SK-N-SH treated with all-trans-retinoic acid at 6 μM for 48 hours (cell line): Measurements from ENCODE around the gene CAPN11.
A peak's percentile ranks its signal among the peaks of the same experiment; 100 is the strongest.

Source experiments
- ATAC-seq: fragments of 200-7000 bp; cut with Tn5 transposase; 3 replicates; pipeline ENCODE4 v1.9.1; 2020; ENCODE audit warnings: mild to moderate bottlenecking, moderate library complexity
- CSDC2 ChIP-seq: fragments of 250-450 bp; sonication (Bioruptor Pico); IDR thresholded peaks from 2 replicates; pipeline ENCODE4 v1.5.0; 2020; ENCODE audit warnings: mild to moderate bottlenecking, moderate library complexity
- ESRRG ChIP-seq: fragments of 250-450 bp; sonication (Bioruptor Pico); IDR thresholded peaks from 2 replicates; pipeline ENCODE4 v1.6.1; 2021; ENCODE audit warnings: mild to moderate bottlenecking
- GLIS3 ChIP-seq: fragments of 250-450 bp; sonication (Bioruptor Pico); IDR thresholded peaks from 2 replicates; pipeline ENCODE4 v1.5.0; 2020; ENCODE audit warnings: mild to moderate bottlenecking, moderate library complexity
- OSR1 ChIP-seq: fragments of 250-450 bp; sonication (Bioruptor Pico); IDR thresholded peaks from 2 replicates; pipeline ENCODE4 v1.8.0; 2022; ENCODE audit warnings: moderate library complexity, mild to moderate bottlenecking, inconsistent platforms
- PPARA ChIP-seq: fragments of 250-450 bp; sonication (Bioruptor Pico); IDR thresholded peaks from 2 replicates; pipeline ENCODE4 v1.5.0; 2020; ENCODE audit warnings: mild to moderate bottlenecking, borderline replicate concordance
- RARB ChIP-seq: fragments of 250-450 bp; sonication (Bioruptor Pico); IDR thresholded peaks from 2 replicates; pipeline ENCODE4 v1.8.0; 2021; ENCODE audit warnings: mild to moderate bottlenecking, moderate library complexity
- TCF4 ChIP-seq: fragments of 250-450 bp; sonication (Bioruptor Pico); IDR thresholded peaks from 2 replicates; pipeline ENCODE4 v1.8.0; 2021; ENCODE audit warnings: mild to moderate bottlenecking, moderate library complexity, borderline replicate concordance
- TOX ChIP-seq: fragments of 250-450 bp; sonication (Bioruptor Pico); IDR thresholded peaks from 2 replicates; pipeline ENCODE4 v1.8.0; 2021; ENCODE audit warnings: mild to moderate bottlenecking, moderate library complexity, borderline replicate concordance
- ZC3H10 ChIP-seq: fragments of 250-450 bp; sonication (Bioruptor Pico); IDR thresholded peaks from 2 replicates; pipeline ENCODE4 v1.5.1; 2021; ENCODE audit warnings: mild to moderate bottlenecking, moderate library complexity
- ZFP3 ChIP-seq: fragments of 250-450 bp; sonication (Bioruptor Pico); IDR thresholded peaks from 2 replicates; pipeline ENCODE4 v1.5.0; 2020; ENCODE audit warnings: mild to moderate bottlenecking, moderate library complexity
- ZFP30 ChIP-seq: fragments of 450-650 bp; formaldehyde crosslinking; IDR thresholded peaks from 2 replicates; pipeline ENCODE4 v1.5.0; 2022; ENCODE audit warnings: mild to moderate bottlenecking, moderate library complexity
- ZNF565 ChIP-seq: fragments of 450-650 bp; formaldehyde crosslinking; conservative IDR thresholded peaks from 2 replicates; pipeline ENCODE4 v1.5.0; 2020; ENCODE audit warnings: low read depth, mild to moderate bottlenecking, moderate library complexity
- ZNF8 ChIP-seq: fragments of 450-650 bp; formaldehyde crosslinking; IDR thresholded peaks from 2 replicates; pipeline ENCODE4 v1.5.0; 2020; ENCODE audit warnings: mild to moderate bottlenecking, moderate library complexity
- TF ChIP-seq, protein P1 (sequence below): fragments of 250-450 bp; sonication (Bioruptor Pico); IDR thresholded peaks from 2 replicates; pipeline ENCODE4 v1.5.1; 2020; ENCODE audit warnings: low read depth, mild to moderate bottlenecking, moderate library complexity
- TF ChIP-seq, protein P2 (sequence below): fragments of 250-450 bp; sonication (Bioruptor Pico); IDR thresholded peaks from 2 replicates; pipeline ENCODE4 v1.5.0; 2020; ENCODE audit warnings: mild to moderate bottlenecking, moderate library complexity
- TF ChIP-seq, protein P3 (sequence below): fragments of 250-450 bp; sonication (Bioruptor Pico); IDR thresholded peaks from 2 replicates; pipeline ENCODE4 v1.8.0; 2020; ENCODE audit warnings: mild to moderate bottlenecking, moderate library complexity, borderline replicate concordance
- TF ChIP-seq, protein P4 (sequence below): fragments of 250-450 bp; sonication (Bioruptor Pico); IDR thresholded peaks from 2 replicates; pipeline ENCODE4 v1.8.0; 2021; ENCODE audit warnings: low read depth, mild to moderate bottlenecking, moderate library complexity, borderline replicate concordance
- TF ChIP-seq, protein P5 (sequence below): fragments of 250-450 bp; sonication (Bioruptor Pico); IDR thresholded peaks from 2 replicates; pipeline ENCODE4 v1.5.1; 2021; ENCODE audit warnings: mild to moderate bottlenecking, moderate library complexity

CAPN11 gene

DNA sequence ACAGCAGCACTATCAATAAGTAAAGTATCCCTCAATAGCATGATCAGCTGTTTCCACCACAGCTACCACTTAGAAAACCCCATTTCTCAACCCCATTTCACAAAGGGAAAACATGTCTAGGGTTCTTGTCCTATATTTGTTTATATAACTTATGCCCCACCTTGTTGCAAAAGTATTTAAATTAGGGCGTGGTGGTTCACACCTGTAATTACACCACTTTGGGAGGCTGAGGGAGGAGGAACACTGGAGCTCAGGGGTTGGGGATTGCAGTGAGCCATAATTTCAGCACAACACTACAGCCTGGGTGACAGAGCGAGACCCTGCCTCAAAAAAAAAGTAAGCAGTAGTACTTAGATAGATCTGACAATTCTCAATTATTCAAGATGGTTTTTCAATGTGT, 35.1 kb upstream of the CAPN11 start:
- no peak for TF ChIP-seq ZC3H10 (CRISPR knock-in tag)
- TF ChIP-seq, protein P1, sequence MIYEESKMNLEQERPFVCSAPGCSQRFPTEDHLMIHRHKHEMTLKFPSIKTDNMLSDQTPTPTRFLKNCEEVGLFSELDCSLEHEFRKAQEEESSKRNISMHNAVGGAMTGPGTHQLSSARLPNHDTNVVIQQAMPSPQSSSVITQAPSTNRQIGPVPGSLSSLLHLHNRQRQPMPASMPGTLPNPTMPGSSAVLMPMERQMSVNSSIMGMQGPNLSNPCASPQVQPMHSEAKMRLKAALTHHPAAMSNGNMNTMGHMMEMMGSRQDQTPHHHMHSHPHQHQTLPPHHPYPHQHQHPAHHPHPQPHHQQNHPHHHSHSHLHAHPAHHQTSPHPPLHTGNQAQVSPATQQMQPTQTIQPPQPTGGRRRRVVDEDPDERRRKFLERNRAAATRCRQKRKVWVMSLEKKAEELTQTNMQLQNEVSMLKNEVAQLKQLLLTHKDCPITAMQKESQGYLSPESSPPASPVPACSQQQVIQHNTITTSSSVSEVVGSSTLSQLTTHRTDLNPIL (CRISPR knock-in tag) = no peak
- TF ChIP-seq, protein P2, sequence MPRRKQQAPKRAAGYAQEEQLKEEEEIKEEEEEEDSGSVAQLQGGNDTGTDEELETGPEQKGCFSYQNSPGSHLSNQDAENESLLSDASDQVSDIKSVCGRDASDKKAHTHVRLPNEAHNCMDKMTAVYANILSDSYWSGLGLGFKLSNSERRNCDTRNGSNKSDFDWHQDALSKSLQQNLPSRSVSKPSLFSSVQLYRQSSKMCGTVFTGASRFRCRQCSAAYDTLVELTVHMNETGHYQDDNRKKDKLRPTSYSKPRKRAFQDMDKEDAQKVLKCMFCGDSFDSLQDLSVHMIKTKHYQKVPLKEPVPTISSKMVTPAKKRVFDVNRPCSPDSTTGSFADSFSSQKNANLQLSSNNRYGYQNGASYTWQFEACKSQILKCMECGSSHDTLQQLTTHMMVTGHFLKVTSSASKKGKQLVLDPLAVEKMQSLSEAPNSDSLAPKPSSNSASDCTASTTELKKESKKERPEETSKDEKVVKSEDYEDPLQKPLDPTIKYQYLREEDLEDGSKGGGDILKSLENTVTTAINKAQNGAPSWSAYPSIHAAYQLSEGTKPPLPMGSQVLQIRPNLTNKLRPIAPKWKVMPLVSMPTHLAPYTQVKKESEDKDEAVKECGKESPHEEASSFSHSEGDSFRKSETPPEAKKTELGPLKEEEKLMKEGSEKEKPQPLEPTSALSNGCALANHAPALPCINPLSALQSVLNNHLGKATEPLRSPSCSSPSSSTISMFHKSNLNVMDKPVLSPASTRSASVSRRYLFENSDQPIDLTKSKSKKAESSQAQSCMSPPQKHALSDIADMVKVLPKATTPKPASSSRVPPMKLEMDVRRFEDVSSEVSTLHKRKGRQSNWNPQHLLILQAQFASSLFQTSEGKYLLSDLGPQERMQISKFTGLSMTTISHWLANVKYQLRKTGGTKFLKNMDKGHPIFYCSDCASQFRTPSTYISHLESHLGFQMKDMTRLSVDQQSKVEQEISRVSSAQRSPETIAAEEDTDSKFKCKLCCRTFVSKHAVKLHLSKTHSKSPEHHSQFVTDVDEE (CRISPR knock-in tag) = no peak
- TF ChIP-seq, protein P3, sequence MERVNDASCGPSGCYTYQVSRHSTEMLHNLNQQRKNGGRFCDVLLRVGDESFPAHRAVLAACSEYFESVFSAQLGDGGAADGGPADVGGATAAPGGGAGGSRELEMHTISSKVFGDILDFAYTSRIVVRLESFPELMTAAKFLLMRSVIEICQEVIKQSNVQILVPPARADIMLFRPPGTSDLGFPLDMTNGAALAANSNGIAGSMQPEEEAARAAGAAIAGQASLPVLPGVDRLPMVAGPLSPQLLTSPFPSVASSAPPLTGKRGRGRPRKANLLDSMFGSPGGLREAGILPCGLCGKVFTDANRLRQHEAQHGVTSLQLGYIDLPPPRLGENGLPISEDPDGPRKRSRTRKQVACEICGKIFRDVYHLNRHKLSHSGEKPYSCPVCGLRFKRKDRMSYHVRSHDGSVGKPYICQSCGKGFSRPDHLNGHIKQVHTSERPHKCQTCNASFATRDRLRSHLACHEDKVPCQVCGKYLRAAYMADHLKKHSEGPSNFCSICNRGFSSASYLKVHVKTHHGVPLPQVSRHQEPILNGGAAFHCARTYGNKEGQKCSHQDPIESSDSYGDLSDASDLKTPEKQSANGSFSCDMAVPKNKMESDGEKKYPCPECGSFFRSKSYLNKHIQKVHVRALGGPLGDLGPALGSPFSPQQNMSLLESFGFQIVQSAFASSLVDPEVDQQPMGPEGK (CRISPR knock-in tag) = no peak
- TF ChIP-seq OSR1 = no peak
- TF ChIP-seq, protein P4, sequence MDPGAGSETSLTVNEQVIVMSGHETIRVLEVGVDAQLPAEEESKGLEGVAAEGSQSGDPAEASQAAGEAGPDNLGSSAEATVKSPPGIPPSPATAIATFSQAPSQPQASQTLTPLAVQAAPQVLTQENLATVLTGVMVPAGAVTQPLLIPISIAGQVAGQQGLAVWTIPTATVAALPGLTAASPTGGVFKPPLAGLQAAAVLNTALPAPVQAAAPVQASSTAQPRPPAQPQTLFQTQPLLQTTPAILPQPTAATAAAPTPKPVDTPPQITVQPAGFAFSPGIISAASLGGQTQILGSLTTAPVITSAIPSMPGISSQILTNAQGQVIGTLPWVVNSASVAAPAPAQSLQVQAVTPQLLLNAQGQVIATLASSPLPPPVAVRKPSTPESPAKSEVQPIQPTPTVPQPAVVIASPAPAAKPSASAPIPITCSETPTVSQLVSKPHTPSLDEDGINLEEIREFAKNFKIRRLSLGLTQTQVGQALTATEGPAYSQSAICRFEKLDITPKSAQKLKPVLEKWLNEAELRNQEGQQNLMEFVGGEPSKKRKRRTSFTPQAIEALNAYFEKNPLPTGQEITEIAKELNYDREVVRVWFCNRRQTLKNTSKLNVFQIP (CRISPR knock-in tag) = no peak
- no peak for TF ChIP-seq TOX (CRISPR knock-in tag)
- TF ChIP-seq ZNF8 = no peak
- TF ChIP-seq ESRRG (CRISPR knock-in tag) = no peak
- TF ChIP-seq GLIS3 (CRISPR knock-in tag) = no peak
- TF ChIP-seq, protein P5, sequence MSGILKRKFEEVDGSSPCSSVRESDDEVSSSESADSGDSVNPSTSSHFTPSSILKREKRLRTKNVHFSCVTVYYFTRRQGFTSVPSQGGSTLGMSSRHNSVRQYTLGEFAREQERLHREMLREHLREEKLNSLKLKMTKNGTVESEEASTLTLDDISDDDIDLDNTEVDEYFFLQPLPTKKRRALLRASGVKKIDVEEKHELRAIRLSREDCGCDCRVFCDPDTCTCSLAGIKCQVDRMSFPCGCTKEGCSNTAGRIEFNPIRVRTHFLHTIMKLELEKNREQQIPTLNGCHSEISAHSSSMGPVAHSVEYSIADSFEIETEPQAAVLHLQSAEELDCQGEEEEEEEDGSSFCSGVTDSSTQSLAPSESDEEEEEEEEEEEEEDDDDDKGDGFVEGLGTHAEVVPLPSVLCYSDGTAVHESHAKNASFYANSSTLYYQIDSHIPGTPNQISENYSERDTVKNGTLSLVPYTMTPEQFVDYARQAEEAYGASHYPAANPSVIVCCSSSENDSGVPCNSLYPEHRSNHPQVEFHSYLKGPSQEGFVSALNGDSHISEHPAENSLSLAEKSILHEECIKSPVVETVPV (CRISPR knock-in tag) = no peak
- TF ChIP-seq ZFP30 (CRISPR knock-in tag) = no peak
- TF ChIP-seq ZFP3 (CRISPR knock-in tag) = no peak
- TF ChIP-seq CSDC2 (CRISPR knock-in tag) = no peak
- no peak for TF ChIP-seq TCF4 (CRISPR knock-in tag)
- no peak for TF ChIP-seq PPARA
- no peak for TF ChIP-seq RARB
- TF ChIP-seq ZNF565 (CRISPR knock-in tag) = no peak
- no peak for ATAC-seq

DNA sequence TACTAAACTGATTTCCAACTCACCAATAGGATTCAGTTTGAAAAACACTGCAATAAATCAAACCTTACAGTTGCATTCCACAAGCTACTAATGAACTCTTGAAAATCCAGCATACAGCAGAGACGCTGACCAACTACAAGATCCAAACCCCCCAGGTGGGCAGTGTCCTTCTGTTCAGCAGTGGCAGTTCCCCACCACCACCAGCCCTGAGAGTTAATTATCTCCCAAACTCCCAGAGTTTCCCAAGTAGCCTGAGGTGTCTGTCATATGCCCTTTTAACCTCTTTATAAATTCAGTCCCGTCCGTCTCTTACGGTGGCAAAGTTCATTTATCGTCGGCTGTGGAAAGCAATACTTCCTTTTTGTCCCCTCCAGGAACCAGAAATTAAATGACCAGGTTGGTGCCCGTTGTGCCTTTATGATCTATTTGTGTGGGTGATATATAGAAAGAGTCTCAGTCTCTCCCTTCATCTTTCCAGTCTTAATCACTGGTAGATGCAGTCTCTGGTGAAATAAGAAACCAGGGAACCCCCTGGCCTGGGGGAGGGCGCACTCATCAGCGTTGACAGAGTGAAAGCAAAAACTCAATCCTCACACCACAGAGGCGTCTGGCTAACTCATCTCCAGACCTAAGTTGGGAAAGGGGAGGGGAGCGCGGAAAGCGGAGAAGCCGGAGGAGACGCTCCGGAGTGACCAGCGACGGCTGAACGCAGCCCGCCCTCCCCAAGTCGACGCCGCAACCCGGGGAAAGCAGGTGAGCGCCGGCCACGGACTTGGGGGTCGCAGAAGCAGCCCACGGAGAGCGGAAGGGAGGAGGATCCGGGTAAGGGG, 32.1 kb upstream of the CAPN11 start:
- TF ChIP-seq ZFP30 (CRISPR knock-in tag) (no peak), CSDC2 (CRISPR knock-in tag) (no peak)
- TF ChIP-seq, protein P1 (CRISPR knock-in tag) = no peak
- peak; percentile 70 for ATAC-seq
